OCI-LY1 (cell line): Measurements from ENCODE around the gene ATP6V0A1.

Experiments
- H2AFZ ChIP-seq: fragments of 200-600 bp; sonication (generic), shearing (Covaris generic); 2 replicates; pipeline ENCODE4 v1.6.0; 2014; ENCODE audit warnings: antibody characterized with exemption, mild to moderate bottlenecking, low read length
- H3F3A ChIP-seq: fragments of 200-600 bp; sonication (generic), shearing (Covaris generic); 2 replicates; pipeline ENCODE4 v1.6.0; 2014; ENCODE audit warnings: mild to moderate bottlenecking, antibody characterized with exemption, low read length, moderate library complexity; ENCODE audit not compliant: insufficient read depth
- H3K27ac ChIP-seq: fragments of 200-600 bp; sonication (generic); 2 replicates; pipeline ENCODE4 v1.5.1; 2014; ENCODE audit warnings: low read length, mixed run types, mild to moderate bottlenecking, low read depth; ENCODE audit not compliant: poor library complexity, severe bottlenecking
- H3K27me3 ChIP-seq: fragments of 200-600 bp; sonication (generic); 2 replicates; pipeline ENCODE4 v1.6.0; 2014; ENCODE audit warnings: antibody characterized with exemption, mild to moderate bottlenecking, low read length, moderate library complexity; ENCODE audit not compliant: insufficient read depth
- H3K36me3 ChIP-seq: fragments of 200-600 bp; sonication (generic); 2 replicates; pipeline ENCODE4 v1.6.1; 2014; ENCODE audit warnings: mild to moderate bottlenecking, antibody characterized with exemption, low read length, moderate library complexity, mixed read lengths; ENCODE audit not compliant: insufficient read depth
- H3K4me1 ChIP-seq: fragments of 200-600 bp; sonication (generic); 2 replicates; pipeline ENCODE4 v1.5.1; 2014; ENCODE audit warnings: mild to moderate bottlenecking, low read length, moderate library complexity; ENCODE audit not compliant: insufficient read depth, severe bottlenecking
- H3K4me2 ChIP-seq: fragments of 200-600 bp; sonication (generic), shearing (Covaris generic); 2 replicates; pipeline ENCODE4 v1.6.1; 2014; ENCODE audit warnings: low read length
- H3K4me3 ChIP-seq: fragments of 200-600 bp; sonication (generic); 2 replicates; pipeline ENCODE4 v1.5.1; 2014; ENCODE audit warnings: low read length, low read depth, mild to moderate bottlenecking, mixed read lengths; ENCODE audit not compliant: poor library complexity, severe bottlenecking
- H3K79me2 ChIP-seq: fragments of 200-600 bp; shearing (Covaris generic); 2 replicates; pipeline ENCODE4 v1.6.1; 2016; ENCODE audit warnings: mixed run types, low read length, mixed read lengths; ENCODE audit not compliant: insufficient read depth
- H3K9ac ChIP-seq: fragments of 200-600 bp; sonication (generic), shearing (Covaris generic); 2 replicates; pipeline ENCODE4 v1.6.1; 2014; ENCODE audit warnings: mild to moderate bottlenecking, low read length, mixed read lengths
- H3K9me2 ChIP-seq: fragments of 200-600 bp; sonication (generic), shearing (Covaris generic); 2 replicates; pipeline ENCODE4 v1.6.1; 2014; ENCODE audit warnings: low read depth, mild to moderate bottlenecking, low read length, mixed read lengths
- H3K9me3 ChIP-seq: fragments of 200-600 bp; shearing (Covaris generic); 2 replicates; pipeline ENCODE4 v1.6.1; 2014; ENCODE audit warnings: low read length, mixed read lengths
- H4K20me1 ChIP-seq: fragments of 200-600 bp; sonication (generic), shearing (Covaris generic); 2 replicates; pipeline ENCODE4 v1.6.0; 2016; ENCODE audit warnings: mild to moderate bottlenecking, low read length; ENCODE audit not compliant: insufficient read depth
- CTCF ChIP-seq: fragments of 200-600 bp; sonication (generic), shearing (Covaris generic); IDR thresholded peaks from 2 replicates; pipeline ENCODE4 v1.5.1; 2017; ENCODE audit warnings: mild to moderate bottlenecking, antibody characterized with exemption, low read length, moderate library complexity, mixed read lengths
- EZH2 ChIP-seq: fragments of 200-600 bp; sonication (generic), shearing (Covaris generic); IDR thresholded peaks from 2 replicates; pipeline ENCODE4 v1.8.0; 2017; ENCODE audit warnings: borderline replicate concordance, mixed run types, mild to moderate bottlenecking, antibody characterized with exemption, low read length, moderate library complexity, mixed read lengths

ATP6V0A1 gene

GRCh38 chr17:42561897-42562387, 103.3 kb downstream of the ATP6V0A1 start, which contains the start of gene COASY:
COASY (plus strand) TSS chr17:42562148; CDS start chr17:42562623, 475 bp downstream.
- H3F3A ChIP-seq: no peaks in the 10 kb centered on the region
- H3K4me2 ChIP-seq: peak within 1 kb of the TSS; percentile 87
- no peaks in the 10 kb centered on the region for H3K79me2 ChIP-seq
- peak within 1 kb of the TSS; percentile 93 for H3K9ac ChIP-seq
- peaks cover 24% of the 10 kb centered on the region for H3K36me3 ChIP-seq
- TF ChIP-seq CTCF (no peak), EZH2 (no peak)
- H3K9me3 ChIP-seq: no peaks in the 10 kb centered on the region
- H3K4me1 ChIP-seq: peaks cover 37% of the 10 kb centered on the region
- H3K4me3 ChIP-seq: peak within 1 kb of the TSS; percentile 96
- H3K27ac ChIP-seq: peak within 1 kb of the TSS; percentile 60
- no peaks in the 10 kb centered on the region for H3K27me3 ChIP-seq
- no peaks in the 10 kb centered on the region for H3K9me2 ChIP-seq
- H2AFZ ChIP-seq: peak within 1 kb of the TSS; percentile 17
- no peaks in the 10 kb centered on the region for H4K20me1 ChIP-seq

GRCh38 chr17:42562388-42563142, 103.9 kb downstream of the ATP6V0A1 start:
- H3F3A ChIP-seq: no peaks in the 10 kb centered on the region
- H3K79me2 ChIP-seq: no peaks in the 10 kb centered on the region
- peaks cover 37% of the 10 kb centered on the region for H3K4me1 ChIP-seq
- H3K9me2 ChIP-seq: no peaks in the 10 kb centered on the region
- peak overlapping the region; percentile 93 for H3K9ac ChIP-seq
- no peaks in the 10 kb centered on the region for H3K27me3 ChIP-seq
- no peak overlapping the region for H2AFZ ChIP-seq
- peak overlapping the region; percentile 87 for H3K4me2 ChIP-seq
- peak overlapping the region; percentile 96 for H3K4me3 ChIP-seq
- no peaks in the 10 kb centered on the region for H3K9me3 ChIP-seq
- no peaks in the 10 kb centered on the region for H4K20me1 ChIP-seq
- peak overlapping the region; percentile 60 for H3K27ac ChIP-seq
- TF ChIP-seq CTCF: no peak
- no peak for TF ChIP-seq EZH2
- peaks cover 25% of the 10 kb centered on the region for H3K36me3 ChIP-seq

GRCh38 chr17:42563143-42563509, 104.4 kb downstream of the ATP6V0A1 start:
- Histone ChIP-seq H3K4me2 (peak overlapping the region; percentile 87), H3K9me2 (no peaks in the 10 kb centered on the region), H3F3A (no peaks in the 10 kb centered on the region), H3K4me3 (peak overlapping the region; percentile 96), H3K9me3 (no peaks in the 10 kb centered on the region), H2AFZ (no peak overlapping the region), H3K79me2 (no peaks in the 10 kb centered on the region), H3K9ac (peak overlapping the region; percentile 93), H4K20me1 (no peaks in the 10 kb centered on the region), H3K27me3 (no peaks in the 10 kb centered on the region), H3K27ac (peak overlapping the region; percentile 60), H3K4me1 (peaks cover 42% of the 10 kb centered on the region), H3K36me3 (peaks cover 28% of the 10 kb centered on the region)
- TF ChIP-seq EZH2 (no peak), CTCF (no peak)
